Activated CD4-positive, alpha-beta T cell treated with anti-CD3 and anti-CD28 coated beads for 36 hours (primary cell): ENCODE data around the gene SERTM1. TPM values are rescaled to one million over a fixed set of nuclear protein-coding genes. Genes with fewer than 3 reads are reported as not detected.

Experiments
- ATAC-seq: fragments of 200-7000 bp; cut with Tn5 transposase; one replicate; pipeline ENCODE4 v1.10.0; 2021; ENCODE audit warnings: mild to moderate bottlenecking, moderate library complexity
- CTCF ChIA-PET: fragments of 350-600 bp; sonication (Branson Sonifier 250); formaldehyde crosslinking; loops from one replicate; lab custom pipeline; 2021; ENCODE audit warnings: antibody characterized with exemption; lab: Charles Lee
- POLR2A ChIA-PET: fragments of 350-600 bp; sonication (Branson Sonifier 250); formaldehyde crosslinking; loops from one replicate; lab custom pipeline; 2021; ENCODE audit warnings: antibody characterized with exemption, inconsistent platforms; lab: Charles Lee
- DNase-seq: peaks from one replicate; pipeline ENCODE4 v3.0.0-alpha.2; 2020
- H3K27ac Mint-ChIP-seq: one replicate; pipeline ENCODE4 v1.8.0; 2021; ENCODE audit warnings: mixed read lengths
- H3K27me3 Mint-ChIP-seq: one replicate; pipeline ENCODE4 v1.8.0; 2021; ENCODE audit warnings: mixed read lengths
- H3K36me3 Mint-ChIP-seq: one replicate; pipeline ENCODE4 v1.8.0; 2021; ENCODE audit warnings: low read depth, mixed read lengths
- H3K4me1 Mint-ChIP-seq: one replicate; pipeline ENCODE4 v1.8.0; 2021; ENCODE audit warnings: mixed read lengths
- H3K4me3 Mint-ChIP-seq: one replicate; pipeline ENCODE4 v1.8.0; 2021; ENCODE audit warnings: mild to moderate bottlenecking, moderate library complexity, mixed read lengths
- H3K9me3 Mint-ChIP-seq: one replicate; pipeline ENCODE4 v1.8.0; 2021; ENCODE audit warnings: low read depth, mixed read lengths
- intact Hi-C, 2 experiments: fragments of 100-400 bp; cut with DNase I in 1 of 2; cut with micrococcal nuclease in 1 of 2; formaldehyde crosslinking; loops; one replicate each; pipeline versions ENCODE4 v1.14.2 to v1.15.1; 2022 to 2024; cut with DNase I, micrococcal nuclease
- total RNA-seq, 2 experiments: library from RNA; stranded (reverse); gene quantifications; one replicate each; pipeline ENCODE4 v1.2.3, GENCODE V29; 2021

The SERTM1 gene
- total RNA-seq, 2 experiments from 2014 or later: not detected

- no peaks in the 10 kb centered on the region for H3K9me3 Mint-ChIP-seq
- H3K27ac Mint-ChIP-seq: no peak overlapping the region
- DNase-seq (no peak), ATAC-seq (no peak)
- ChIA-PET CTCF (no interaction called here), POLR2A (no interaction called here)
- intact Hi-C loops: no loop called here
- no peak overlapping the region for H3K4me3 Mint-ChIP-seq
- peaks cover 37% of the 10 kb centered on the region for H3K27me3 Mint-ChIP-seq
- no peaks in the 10 kb centered on the region for H3K36me3 Mint-ChIP-seq
- peaks cover 4% of the 10 kb centered on the region for H3K4me1 Mint-ChIP-seq
These were observed 1.4 kb downstream of the SERTM1 start for GRCh38 chr13:36675213-36675536.

- ATAC-seq: no peak
- ChIA-PET POLR2A (no interaction called here), CTCF (no interaction called here)
- Mint-ChIP-seq H3K36me3 (no peaks in the 10 kb centered on the region), H3K27ac (no peak overlapping the region), H3K27me3 (peaks cover 15% of the 10 kb centered on the region), H3K4me1 (no peaks in the 10 kb centered on the region), H3K9me3 (no peaks in the 10 kb centered on the region), H3K4me3 (no peak overlapping the region)
- intact Hi-C loops: no loop called here
- no peak for DNase-seq
These were observed 7.1 kb downstream of the SERTM1 start for GRCh38 chr13:36680913-36681312.

GRCh38 chr13:36681894-36682624 is 8.2 kb downstream of the SERTM1 start:
- DNase-seq: no peak
- no peaks in the 10 kb centered on the region for H3K4me1 Mint-ChIP-seq
- intact Hi-C loops: no loop called here
- H3K4me3 Mint-ChIP-seq: no peak overlapping the region
- no peak for ATAC-seq
- no peak overlapping the region for H3K27ac Mint-ChIP-seq
- ChIA-PET CTCF (no interaction called here), POLR2A (no interaction called here)
- no peaks in the 10 kb centered on the region for H3K36me3 Mint-ChIP-seq
- H3K27me3 Mint-ChIP-seq: peaks cover 12% of the 10 kb centered on the region
- H3K9me3 Mint-ChIP-seq: no peaks in the 10 kb centered on the region

GRCh38 chr13:36683701-36684100 is 9.9 kb downstream of the SERTM1 start:
- DNase-seq (no peak), ATAC-seq (no peak)
- Mint-ChIP-seq H3K36me3 (no peaks in the 10 kb centered on the region), H3K9me3 (no peaks in the 10 kb centered on the region), H3K27ac (no peak overlapping the region), H3K27me3 (peaks cover 4% of the 10 kb centered on the region), H3K4me3 (no peak overlapping the region), H3K4me1 (no peaks in the 10 kb centered on the region)
- CTCF ChIA-PET: no interaction called here
- POLR2A ChIA-PET: no interaction called here
- intact Hi-C loops: no loop called here

GRCh38 chr13:36685927-36686326 is 12.1 kb downstream of the SERTM1 start:
- Mint-ChIP-seq H3K27me3 (peaks cover 6% of the 10 kb centered on the region), H3K4me1 (no peaks in the 10 kb centered on the region), H3K4me3 (no peak overlapping the region), H3K27ac (no peak overlapping the region), H3K9me3 (no peaks in the 10 kb centered on the region), H3K36me3 (no peaks in the 10 kb centered on the region)
- no peak for ATAC-seq
- POLR2A ChIA-PET: no interaction called here
- no peak for DNase-seq
- intact Hi-C loops: no loop called here
- CTCF ChIA-PET: interaction anchor here (0.6 kb wide), 1 partner anchor 266 kb away, joined by 3 read pairs; no protein-coding TSS in a partner anchor

GRCh38 chr13:36696410-36697010 is 22.7 kb downstream of the SERTM1 start:
- ChIA-PET POLR2A (no interaction called here), CTCF (no interaction called here)
- H3K27ac Mint-ChIP-seq: no peak overlapping the region
- H3K27me3 Mint-ChIP-seq: peaks cover 18% of the 10 kb centered on the region
- ATAC-seq (no peak), DNase-seq (no peak)
- H3K4me3 Mint-ChIP-seq: no peak overlapping the region
- no peaks in the 10 kb centered on the region for H3K36me3 Mint-ChIP-seq
- intact Hi-C loops: no loop called here
- no peaks in the 10 kb centered on the region for H3K4me1 Mint-ChIP-seq
- no peaks in the 10 kb centered on the region for H3K9me3 Mint-ChIP-seq

- no peaks in the 10 kb centered on the region for H3K36me3 Mint-ChIP-seq
- H3K27me3 Mint-ChIP-seq: peaks cover 16% of the 10 kb centered on the region
- DNase-seq: no peak
- no peak for ATAC-seq
- no peak overlapping the region for H3K27ac Mint-ChIP-seq
- no peaks in the 10 kb centered on the region for H3K9me3 Mint-ChIP-seq
- ChIA-PET POLR2A (no interaction called here), CTCF (no interaction called here)
- intact Hi-C loops: no loop called here
- H3K4me3 Mint-ChIP-seq: no peak overlapping the region
- no peaks in the 10 kb centered on the region for H3K4me1 Mint-ChIP-seq
These were observed 26.4 kb downstream of the SERTM1 start for GRCh38 chr13:36700170-36700569.

GRCh38 chr13:36706755-36707154 is 32.9 kb downstream of the SERTM1 start:
- POLR2A ChIA-PET: no interaction called here
- H3K4me3 Mint-ChIP-seq: no peak overlapping the region
- intact Hi-C loops: no loop called here

GRCh38 chr13:36709136-36709890 is 35.5 kb downstream of the SERTM1 start:
- intact Hi-C loops: no loop called here
- CTCF ChIA-PET: interaction anchor here (0.6 kb wide), 1 partner anchor 84 kb away, joined by 3 read pairs; no protein-coding TSS in a partner anchor
- no peak overlapping the region for H3K4me3 Mint-ChIP-seq
- DNase-seq (no peak), ATAC-seq (no peak)
- peaks cover 16% of the 10 kb centered on the region for H3K27me3 Mint-ChIP-seq
- H3K4me1 Mint-ChIP-seq: no peaks in the 10 kb centered on the region
- H3K27ac Mint-ChIP-seq: no peak overlapping the region
- peaks cover 1% of the 10 kb centered on the region for H3K9me3 Mint-ChIP-seq
- no peaks in the 10 kb centered on the region for H3K36me3 Mint-ChIP-seq
- POLR2A ChIA-PET: no interaction called here

More at GRCh38 chr13:36706755-36707154, 32.9 kb downstream of the SERTM1 start:
- no peak overlapping the region for H3K27ac Mint-ChIP-seq
- H3K9me3 Mint-ChIP-seq: peaks cover 1% of the 10 kb centered on the region
- H3K27me3 Mint-ChIP-seq: peaks cover 7% of the 10 kb centered on the region
- DNase-seq: no peak
- H3K36me3 Mint-ChIP-seq: no peaks in the 10 kb centered on the region
- ATAC-seq: no peak
- CTCF ChIA-PET: no interaction called here
- no peaks in the 10 kb centered on the region for H3K4me1 Mint-ChIP-seq

GRCh38 chr13:36710396-36710795 is 36.6 kb downstream of the SERTM1 start:
- Mint-ChIP-seq H3K27ac (no peak overlapping the region), H3K4me3 (no peak overlapping the region), H3K27me3 (peaks cover 13% of the 10 kb centered on the region), H3K4me1 (no peaks in the 10 kb centered on the region), H3K9me3 (peaks cover 1% of the 10 kb centered on the region), H3K36me3 (no peaks in the 10 kb centered on the region)
- CTCF ChIA-PET: no interaction called here
- intact Hi-C loops: no loop called here
- ATAC-seq (no peak), DNase-seq (no peak)
- POLR2A ChIA-PET: no interaction called here

GRCh38 chr13:36712290-36712689 is 38.5 kb downstream of the SERTM1 start:
- Mint-ChIP-seq H3K9me3 (peaks cover 1% of the 10 kb centered on the region), H3K36me3 (no peaks in the 10 kb centered on the region), H3K4me3 (no peak overlapping the region), H3K27ac (no peak overlapping the region), H3K4me1 (no peaks in the 10 kb centered on the region), H3K27me3 (peaks cover 18% of the 10 kb centered on the region)
- ATAC-seq (no peak), DNase-seq (no peak)
- intact Hi-C loops: no loop called here
- POLR2A ChIA-PET: no interaction called here
- CTCF ChIA-PET: interaction anchor here (3.4 kb wide), 1 partner anchor 23 kb away, joined by 12 read pairs; no protein-coding TSS in a partner anchor
